K562 (cell line): ENCODE results near the gene NRM. TPM values are rescaled to one million over a fixed set of nuclear protein-coding genes. Genes with fewer than 3 reads are reported as not detected.
A peak's percentile ranks its signal among the peaks of the same experiment; 100 is the strongest.

Experiments used
- E2F1 ChIP-seq: sonication (generic); formaldehyde crosslinking; IDR thresholded peaks from 2 replicates; pipeline ENCODE4 v1.8.1; 2023; ENCODE audit warnings: mild to moderate bottlenecking, missing genetic modification reagents, moderate library complexity
- FOXA3 ChIP-seq, 2 experiments: fragments of 450-650 bp in 1 of 2; sonication (generic) in 1 of 2; formaldehyde crosslinking; IDR thresholded peaks in 1 of 2; conservative IDR thresholded peaks in 1 of 2; 2 replicates each; pipeline versions ENCODE4 v1.4.0 to v1.8.0; 2020 to 2022; ENCODE audit warnings: mild to moderate bottlenecking in 2 of 2, missing genetic modification reagents in 1 of 2
- FOXO4 ChIP-seq: fragments of 450-650 bp; formaldehyde crosslinking; IDR thresholded peaks from 2 replicates; pipeline ENCODE4 v1.4.0; 2020; ENCODE audit warnings: mild to moderate bottlenecking, moderate library complexity
- NR2C1 ChIP-seq, 2 experiments: fragments of 450-650 bp; IDR thresholded peaks; 2 replicates each; pipeline ENCODE4 v1.6.1; 2017; ENCODE audit warnings: mild to moderate bottlenecking in 2 of 2, antibody characterized with exemption in 1 of 2, inconsistent platforms in 1 of 2, missing compliant biosample characterization in 1 of 2, missing genetic modification characterization in 1 of 2
- PRDM10 ChIP-seq: fragments of 450-650 bp; IDR thresholded peaks from 2 replicates; pipeline ENCODE4 v1.6.1; 2018; ENCODE audit not compliant: partially characterized antibody
- SUPT5H ChIP-seq: fragments of 450-650 bp; IDR thresholded peaks from 2 replicates; pipeline ENCODE4 v1.6.1; 2016
- THAP12 ChIP-seq: fragments of 250-450 bp; sonication (Bioruptor Pico); IDR thresholded peaks from 2 replicates; pipeline ENCODE4 v1.9.0; 2021; ENCODE audit warnings: mild to moderate bottlenecking, inconsistent platforms
- XRCC5 ChIP-seq: fragments of 200-400 bp; formaldehyde crosslinking; IDR thresholded peaks from 2 replicates; pipeline ENCODE4 v1.6.1; 2017; ENCODE audit warnings: low read depth, mild to moderate bottlenecking, low read length
- ZNF140 ChIP-seq: fragments of 250-450 bp; sonication (Bioruptor Pico); IDR thresholded peaks from 2 replicates; pipeline ENCODE4 v1.8.0; 2021; ENCODE audit warnings: moderate library complexity, mild to moderate bottlenecking, inconsistent platforms
- ZNF512 ChIP-seq: IDR thresholded peaks from 2 replicates; pipeline ENCODE4 v1.6.1; 2016; ENCODE audit warnings: missing genetic modification characterization, missing compliant biosample characterization
- ZNF668 ChIP-seq: fragments of 250-450 bp; sonication (Bioruptor Pico); IDR thresholded peaks from 2 replicates; pipeline ENCODE4 v1.8.0; 2022; ENCODE audit warnings: mild to moderate bottlenecking, inconsistent platforms
- polyA plus RNA-seq, 8 experiments: library from polyadenylated mRNA; depleted of rRNA in 4 of 8; stranded (reverse) in 5 of 8; unstranded in 3 of 8; fragments of >200 nt; fragmentation: Nextera tagmentation in 2 of 8; fragmentation: Illumina TruSeq in 1 of 8; extraction: Ambion mirVana in 2 of 8; extraction: Trizol in 1 of 8; gene quantifications; 2 replicates each; pipeline versions ENCODE4 v1.2.1 to v1.2.3, GENCODE V29; 2011 to 2014; ENCODE audit warnings: inconsistent platforms in 1 of 8, missing spikeins in 1 of 8
- total RNA-seq, 7 experiments: library from RNA; depleted of rRNA in 6 of 7; stranded (reverse); fragments of >200 nt in 6 of 7; fragmentation: Illumina TruSeq in 2 of 7; extraction: Trizol in 2 of 7; gene quantifications; 2 replicates each; pipeline versions ENCODE4 v1.2.1 to v1.2.3, GENCODE V29; 2011 to 2021; ENCODE audit warnings: low replicate concordance in 1 of 7
- TF ChIP-seq, protein P1 (sequence below): sonication (generic); formaldehyde crosslinking; IDR thresholded peaks from 2 replicates; pipeline ENCODE4 v1.8.0; 2022; ENCODE audit warnings: mild to moderate bottlenecking, missing genetic modification reagents

Gene NRM
- total and polyA plus RNA-seq, 9 of the 15 experiments (the other 6 are each of a cell fraction or from before 2014, with no cell fraction given), result 9.7 to 58.2 (median 18.1) TPM

DNA sequence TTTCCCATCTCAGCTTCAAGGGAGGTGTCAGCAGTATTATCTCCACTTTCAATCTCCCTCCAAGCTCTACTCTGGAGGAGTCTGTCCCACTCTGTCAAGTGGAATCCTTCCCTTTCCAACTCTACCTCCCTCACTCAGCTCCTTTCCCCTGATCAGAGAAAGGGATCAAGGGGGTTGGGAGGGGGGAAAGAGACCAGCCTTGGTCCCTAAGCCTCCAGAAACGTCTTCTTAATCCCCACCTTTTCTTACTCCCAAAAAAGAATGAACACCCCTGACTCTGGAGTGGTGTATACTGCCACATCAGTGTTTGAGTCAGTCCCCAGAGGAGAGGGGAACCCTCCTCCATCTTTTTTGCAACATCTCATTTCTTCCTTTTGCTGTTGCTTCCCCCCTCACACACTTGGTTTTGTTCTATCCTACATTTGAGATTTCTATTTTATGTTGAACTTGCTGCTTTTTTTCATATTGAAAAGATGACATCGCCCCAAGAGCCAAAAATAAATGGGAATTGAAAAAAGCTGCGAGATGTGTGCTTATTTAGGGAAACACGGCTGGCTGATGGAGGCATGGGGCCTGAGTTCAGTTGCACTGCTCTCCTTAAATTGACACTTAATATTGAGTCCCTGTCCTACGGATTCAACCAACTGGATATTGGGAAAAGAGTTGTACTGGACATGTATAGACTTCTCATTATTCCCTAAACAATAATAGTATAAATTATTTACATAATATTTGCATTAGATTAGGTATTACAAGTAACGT lies 34.3 kb upstream of the NRM start (continued):
- TF ChIP-seq PRDM10, result peak; percentile 71
- TF ChIP-seq FOXO4, result 0 out of 2 replicates have a peak, but pooled peaks have one; percentile 54
- no peak for TF ChIP-seq ZNF140 (CRISPR knock-in tag)
- no peak for TF ChIP-seq ZNF668
- TF ChIP-seq XRCC5, result no peak
- TF ChIP-seq, protein P1, sequence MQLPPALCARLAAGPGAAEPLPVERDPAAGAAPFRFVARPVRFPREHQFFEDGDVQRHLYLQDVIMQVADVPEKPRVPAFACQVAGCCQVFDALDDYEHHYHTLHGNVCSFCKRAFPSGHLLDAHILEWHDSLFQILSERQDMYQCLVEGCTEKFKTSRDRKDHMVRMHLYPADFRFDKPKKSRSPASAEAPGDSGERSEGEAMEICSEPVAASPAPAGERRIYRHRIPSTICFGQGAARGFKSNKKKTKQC (CRISPR knock-in tag), result no peak
- no peak for TF ChIP-seq THAP12 (CRISPR knock-in tag)
- no peak for TF ChIP-seq ZNF512 (tag)
- TF ChIP-seq NR2C1 (IDR thresholded peaks at IDR 0.05), result no peak
- TF ChIP-seq NR2C1 (tag; IDR thresholded peaks at IDR 0.05), result no peak
- 0 out of 2 replicates have a peak, but pooled peaks have one; percentile 24 for TF ChIP-seq E2F1 (CRISPR knock-in tag)
- peak; percentile 62 for TF ChIP-seq SUPT5H
- no peak for TF ChIP-seq FOXA3 (CRISPR knock-in tag; conservative IDR thresholded peaks at IDR 0.05 in 1 of 2, IDR thresholded peaks at IDR 0.05 in 1 of 2)
